EL (cell line): ENCODE measurements around the gene SPEG.

Experiments used
- DNase-seq: peaks from one replicate; pipeline ENCODE4 v3.0.0-alpha.2; 2016

Gene SPEG

DNA sequence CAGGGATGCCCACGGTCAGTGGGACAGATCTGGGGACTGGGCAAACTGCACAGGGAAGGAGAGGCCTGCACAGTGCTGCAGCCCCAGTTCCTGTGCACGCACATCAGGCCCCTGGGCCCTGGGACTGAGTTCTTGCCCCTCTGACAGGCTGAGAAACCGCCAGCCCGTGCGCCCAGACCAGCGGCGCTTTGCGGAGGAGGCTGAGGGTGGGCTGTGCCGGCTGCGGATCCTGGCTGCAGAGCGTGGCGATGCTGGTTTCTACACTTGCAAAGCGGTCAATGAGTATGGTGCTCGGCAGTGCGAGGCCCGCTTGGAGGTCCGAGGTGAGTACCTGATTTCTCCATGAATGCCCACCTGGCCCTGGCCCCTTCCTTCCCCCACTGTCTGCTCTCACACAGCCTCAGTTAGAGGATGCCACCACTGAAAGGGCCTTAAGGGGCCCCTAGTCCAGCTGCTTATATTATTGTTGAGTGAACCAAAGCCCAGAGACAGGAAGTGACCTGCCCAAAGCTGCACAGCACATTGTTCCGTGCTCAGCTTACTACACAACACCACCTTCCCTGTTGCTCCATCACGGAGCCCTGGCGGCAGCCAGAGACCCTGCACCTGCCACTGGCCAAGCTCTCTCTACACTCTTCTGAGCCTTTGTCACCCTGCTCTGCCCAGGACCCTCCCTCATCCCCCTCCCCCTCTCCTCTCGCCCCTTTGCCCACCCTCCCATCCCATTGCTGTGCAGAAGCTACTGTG lies 29.8 kb downstream of the SPEG start:
- no peak for DNase-seq

- DNase-seq, result no peak
Observed at GRCh38 chr2:219465659-219466561, 31.3 kb downstream of the SPEG start.

DNA sequence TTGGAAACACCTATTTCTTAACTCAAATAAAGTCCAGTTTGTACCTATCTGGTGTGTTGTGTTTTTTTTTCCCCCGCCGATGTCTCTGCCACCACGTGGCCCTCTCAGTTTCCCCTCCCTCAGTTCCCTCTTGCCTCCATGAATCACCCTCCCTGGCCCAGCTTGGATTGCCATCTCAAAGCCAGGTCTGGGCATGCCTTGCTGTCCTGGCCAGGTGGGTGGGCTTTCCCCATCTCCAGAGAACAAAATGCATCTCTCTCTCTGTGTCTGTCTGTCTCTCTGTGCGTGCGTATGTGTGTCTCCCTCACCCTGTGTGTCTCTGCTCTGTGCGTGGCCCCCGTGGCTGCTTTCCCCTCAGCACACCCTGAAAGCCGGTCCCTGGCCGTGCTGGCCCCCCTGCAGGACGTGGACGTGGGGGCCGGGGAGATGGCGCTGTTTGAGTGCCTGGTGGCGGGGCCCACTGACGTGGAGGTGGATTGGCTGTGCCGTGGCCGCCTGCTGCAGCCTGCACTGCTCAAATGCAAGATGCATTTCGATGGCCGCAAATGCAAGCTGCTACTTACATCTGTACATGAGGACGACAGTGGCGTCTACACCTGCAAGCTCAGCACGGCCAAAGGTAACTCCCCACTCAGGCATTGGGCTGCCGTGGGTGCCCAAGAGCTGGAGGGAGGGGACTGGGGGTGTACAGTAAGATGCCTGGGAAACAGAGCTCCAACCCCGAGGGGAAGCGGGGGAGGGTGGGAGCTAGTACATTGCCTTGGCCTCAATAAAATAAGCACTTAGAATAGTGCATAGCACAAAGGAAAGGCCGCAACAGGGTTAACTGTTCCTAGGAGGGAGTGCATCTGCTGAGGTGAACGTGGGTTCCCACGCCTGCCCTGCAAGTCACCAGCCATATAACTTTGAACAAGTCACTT lies 32.4 kb downstream of the SPEG start:
- no peak for DNase-seq

- DNase-seq, result no peak
Observed at GRCh38 chr2:219467736-219468075, 33.1 kb downstream of the SPEG start.

GRCh38 chr2:219468410-219469185 lies 34.0 kb downstream of the SPEG start:
- peak; percentile 19 for DNase-seq

DNA sequence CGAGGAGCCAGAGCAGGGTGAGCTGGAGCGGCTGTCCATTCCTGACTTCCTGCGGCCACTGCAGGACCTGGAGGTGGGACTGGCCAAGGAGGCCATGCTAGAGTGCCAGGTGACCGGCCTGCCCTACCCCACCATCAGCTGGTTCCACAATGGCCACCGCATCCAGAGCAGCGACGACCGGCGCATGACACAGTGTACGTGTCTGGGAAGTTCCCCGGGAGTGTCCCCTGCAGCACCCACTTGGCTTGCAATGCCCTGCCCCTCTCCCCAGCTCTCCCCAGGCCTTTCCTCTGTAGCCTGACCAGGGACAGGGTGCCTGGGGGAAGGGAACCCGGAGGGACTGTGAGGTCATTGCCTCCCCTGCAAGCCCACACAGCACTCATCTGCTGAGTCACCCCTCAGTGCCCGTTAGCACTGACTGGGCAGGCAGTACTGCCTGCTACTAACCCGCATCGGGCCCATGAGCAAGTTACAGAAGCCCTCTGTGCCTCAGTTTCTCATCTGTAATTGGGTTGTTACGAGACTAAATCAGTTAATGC lies 34.6 kb downstream of the SPEG start:
- peak; percentile 90 for DNase-seq

DNA sequence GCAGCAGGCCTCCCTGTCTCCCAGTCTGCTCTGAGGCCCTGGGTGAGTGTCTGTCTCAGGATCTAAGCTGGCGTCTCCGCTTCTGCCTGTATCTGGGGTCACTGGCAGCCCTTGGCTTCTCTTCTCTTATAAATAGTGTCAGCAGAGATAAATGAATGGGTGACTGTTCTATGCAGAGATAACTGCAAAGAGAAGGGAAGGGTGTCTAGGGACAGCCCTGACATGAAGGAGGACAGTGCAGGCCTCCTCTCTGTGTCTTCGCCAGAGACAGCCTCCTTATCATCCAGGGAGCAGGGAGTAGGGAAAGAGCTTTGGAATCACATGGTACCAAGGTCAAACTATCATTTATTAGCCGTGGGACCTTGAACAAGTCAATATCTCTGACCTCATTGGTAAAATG lies 35.8 kb downstream of the SPEG start:
- no peak for DNase-seq

DNA sequence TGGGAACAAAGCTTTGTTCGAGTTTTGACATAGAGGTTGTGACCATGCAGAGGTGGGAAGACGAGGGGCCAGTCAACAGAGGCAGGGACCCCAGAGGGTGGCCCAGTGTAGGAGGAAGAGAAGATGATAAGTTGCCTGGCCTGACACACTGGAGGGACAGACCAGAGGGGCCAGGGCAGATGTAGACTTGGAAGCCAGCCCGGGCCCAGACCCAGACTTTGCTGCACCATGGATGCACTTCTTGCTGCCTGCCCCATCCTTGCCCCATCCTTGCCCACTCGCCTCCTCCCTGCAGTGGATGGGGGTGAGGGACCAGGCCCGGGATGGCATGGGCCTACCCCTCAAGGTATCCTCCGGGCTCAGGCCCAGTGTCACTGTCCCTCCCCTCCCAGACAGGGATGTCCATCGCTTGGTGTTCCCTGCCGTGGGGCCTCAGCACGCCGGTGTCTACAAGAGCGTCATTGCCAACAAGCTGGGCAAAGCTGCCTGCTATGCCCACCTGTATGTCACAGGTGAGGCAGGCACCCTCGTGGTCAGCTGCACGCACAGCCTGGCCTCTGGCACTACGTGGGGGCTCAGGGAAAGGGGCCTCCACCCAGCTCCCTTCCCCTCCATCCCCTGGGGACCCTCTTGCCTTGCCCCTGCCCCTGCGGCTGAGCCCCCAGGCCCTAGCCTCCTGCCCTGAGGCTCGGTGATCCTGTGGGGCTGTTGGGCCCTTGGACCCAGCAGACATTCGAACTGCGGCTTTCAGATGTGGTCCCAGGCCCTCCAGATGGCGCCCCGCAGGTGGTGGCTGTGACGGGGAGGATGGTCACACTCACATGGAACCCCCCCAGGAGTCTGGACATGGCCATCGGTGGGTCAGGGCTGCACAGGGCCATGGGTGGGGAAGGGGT lies 37.1 kb downstream of the SPEG start:
- no peak for DNase-seq

DNA sequence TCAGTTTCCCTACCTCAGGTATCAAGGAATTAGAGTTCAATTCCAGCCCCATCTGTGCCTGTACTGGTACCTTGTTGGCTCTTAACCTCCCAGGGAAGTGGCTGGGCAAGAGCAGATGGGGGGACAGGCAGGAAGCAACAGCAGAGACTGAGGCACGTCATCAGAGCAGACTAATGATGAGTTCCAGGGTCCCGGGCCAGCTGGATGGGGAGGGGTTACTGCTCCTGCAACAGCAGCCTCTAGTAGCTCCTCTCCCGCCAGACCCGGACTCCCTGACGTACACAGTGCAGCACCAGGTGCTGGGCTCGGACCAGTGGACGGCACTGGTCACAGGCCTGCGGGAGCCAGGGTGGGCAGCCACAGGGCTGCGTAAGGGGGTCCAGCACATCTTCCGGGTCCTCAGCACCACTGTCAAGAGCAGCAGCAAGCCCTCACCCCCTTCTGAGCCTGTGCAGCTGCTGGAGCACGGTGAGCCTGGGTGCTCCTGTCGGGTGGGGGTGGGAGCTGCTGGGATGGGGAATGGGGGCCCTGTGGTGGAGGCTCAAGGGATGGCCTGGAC lies 38.1 kb downstream of the SPEG start:
- no peak for DNase-seq

- DNase-seq, result no peak
Observed at GRCh38 chr2:219473511-219473910, 38.9 kb downstream of the SPEG start.

- DNase-seq, result no peak
Observed at GRCh38 chr2:219474285-219475060, 39.8 kb downstream of the SPEG start.

DNA sequence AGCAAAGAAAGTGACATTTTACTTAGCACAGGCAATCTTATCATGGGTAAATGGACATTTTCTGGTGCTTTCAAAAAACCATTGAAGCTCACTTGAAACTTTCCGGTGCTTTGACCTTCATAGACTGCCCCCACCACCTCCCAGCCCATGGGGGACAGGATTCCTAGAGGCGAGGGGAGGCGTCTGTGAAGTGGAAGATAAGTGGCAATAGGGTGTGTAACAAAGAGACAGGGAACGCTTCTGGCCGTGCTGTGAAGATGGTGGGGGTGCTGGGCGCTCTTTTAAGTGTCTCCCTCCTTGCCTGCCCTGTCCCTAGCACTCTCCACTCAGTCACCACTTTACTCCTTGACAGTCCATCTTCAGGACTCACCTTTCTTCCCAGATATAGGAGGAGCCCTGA lies 40.6 kb downstream of the SPEG start:
- no peak for DNase-seq

GRCh38 chr2:219475697-219476651 lies 41.3 kb downstream of the SPEG start:
- DNase-seq, result peak; percentile 46

GRCh38 chr2:219476652-219477151 lies 42.1 kb downstream of the SPEG start:
- DNase-seq, result no peak

GRCh38 chr2:219477179-219477578 lies 42.5 kb downstream of the SPEG start:
- DNase-seq, result no peak

DNA sequence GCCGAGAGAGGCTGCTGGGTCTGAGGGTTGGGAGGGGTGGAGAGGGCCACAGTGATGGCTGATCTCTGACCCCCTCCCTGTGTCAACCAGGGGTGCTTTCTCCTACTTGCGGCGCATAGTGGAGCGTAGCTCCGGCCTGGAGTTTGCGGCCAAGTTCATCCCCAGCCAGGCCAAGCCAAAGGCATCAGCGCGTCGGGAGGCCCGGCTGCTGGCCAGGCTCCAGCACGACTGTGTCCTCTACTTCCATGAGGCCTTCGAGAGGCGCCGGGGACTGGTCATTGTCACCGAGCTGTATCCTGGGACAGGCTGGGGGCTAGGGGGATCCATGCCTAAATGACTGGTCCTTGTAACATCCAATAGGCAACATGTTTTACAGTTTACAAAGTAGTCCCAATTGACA lies 43.2 kb downstream of the SPEG start:
- DNase-seq, result no peak

DNA sequence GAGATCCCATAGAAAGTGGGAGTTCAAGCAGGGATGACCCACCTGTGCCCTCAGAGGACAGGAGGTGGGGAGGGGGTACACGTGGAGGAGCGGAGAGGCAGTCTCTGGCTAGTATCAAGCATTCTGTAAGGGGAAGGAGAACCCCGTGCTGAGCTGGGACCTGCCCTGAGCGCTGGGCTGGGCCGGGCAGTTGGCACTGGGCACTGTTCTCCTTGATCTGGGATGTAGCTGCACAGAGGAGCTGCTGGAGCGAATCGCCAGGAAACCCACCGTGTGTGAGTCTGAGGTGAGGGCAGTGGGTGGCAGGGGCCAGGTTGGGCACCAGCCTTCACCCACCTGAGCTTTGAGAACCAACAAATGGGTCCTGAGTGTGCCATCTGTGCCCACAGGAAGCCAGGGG lies 44.3 kb downstream of the SPEG start:
- no peak for DNase-seq

DNA sequence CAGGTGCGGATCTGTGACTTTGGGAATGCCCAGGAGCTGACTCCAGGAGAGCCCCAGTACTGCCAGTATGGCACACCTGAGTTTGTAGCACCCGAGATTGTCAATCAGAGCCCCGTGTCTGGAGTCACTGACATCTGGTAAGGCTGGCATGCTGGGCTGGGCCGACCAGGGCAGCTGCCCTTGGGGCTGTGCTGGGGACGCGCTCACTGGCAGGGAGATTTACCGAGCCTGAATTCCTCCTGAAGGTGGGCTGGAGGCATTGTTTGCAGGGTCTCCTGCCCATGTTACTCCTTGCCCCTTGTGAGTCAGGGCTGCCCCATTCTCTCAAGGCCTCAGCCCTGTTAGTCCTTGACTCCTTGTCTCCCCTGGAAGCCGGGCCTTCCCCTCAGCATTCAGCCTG lies 45.4 kb downstream of the SPEG start:
- DNase-seq, result no peak
